Left renal cortex interstitium (tissue), 4 donors: ENCODE measurements around the gene SUPT5H. TPM values are rescaled to one million over a fixed set of nuclear protein-coding genes. Genes with fewer than 3 reads are reported as not detected.

Experiments used
- DNase-seq, 4 donors: peaks; one replicate each; pipeline ENCODE4 v3.0.0-alpha.2; 2013; ENCODE audit warnings: low read depth in 4 of 4, low spot score in 2 of 4, missing footprints in 1 of 4
- polyA plus RNA-seq, 4 donors: library from polyadenylated mRNA; unstranded; fragments of 120-200 nt; gene quantifications; one replicate each; pipeline ENCODE4 v1.2.1, GENCODE V29; 2013; ENCODE audit not compliant: insufficient read length in 4 of 4

Gene SUPT5H
- 100 to 1,000 TPM; 107 to 161 (median 145) TPM for polyA plus RNA-seq

GRCh38 chr19:39445196-39446111 lies at the start of gene SUPT5H:
SUPT5H (plus strand) TSS chr19:39445582; CDS start chr19:39445891, 309 bp downstream.
- DNase-seq = peak; percentile 85 to 95 (median 93)

- no peak for DNase-seq
Measured at GRCh38 chr19:39397360-39398296, 47.8 kb upstream of the SUPT5H start.

- no peak for DNase-seq
Measured at GRCh38 chr19:39398297-39398864, 47.0 kb upstream of the SUPT5H start.

GRCh38 chr19:39399668-39400050 lies 45.7 kb upstream of the SUPT5H start:
- no peak for DNase-seq

- DNase-seq = no peak
Measured at GRCh38 chr19:39400061-39400460, 45.3 kb upstream of the SUPT5H start.

- no peak for DNase-seq
Measured at GRCh38 chr19:39401070-39401548, 44.3 kb upstream of the SUPT5H start.

- no peak for DNase-seq
Measured at GRCh38 chr19:39401549-39402345, 43.6 kb upstream of the SUPT5H start.

- peak in 3 of 4 donors; percentile 83 to 91 (median 84) for DNase-seq
Measured at GRCh38 chr19:39402346-39403300, 42.8 kb upstream of the SUPT5H start.

GRCh38 chr19:39403331-39404312 lies 41.8 kb upstream of the SUPT5H start:
- DNase-seq = peak in 3 of 4 donors; percentile 79 to 84 (median 82)

GRCh38 chr19:39405261-39405957 lies 40.0 kb upstream of the SUPT5H start:
- no peak for DNase-seq

GRCh38 chr19:39405958-39406655 lies 39.3 kb upstream of the SUPT5H start:
- no peak for DNase-seq

GRCh38 chr19:39406656-39407409 lies 38.5 kb upstream of the SUPT5H start, which contains the start of gene ZFP36:
ZFP36 (plus strand) TSS chr19:39406847; CDS start chr19:39406905, 58 bp downstream.
- no peak for DNase-seq

GRCh38 chr19:39407410-39407659 lies 38.0 kb upstream of the SUPT5H start:
- DNase-seq = no peak

- no peak for DNase-seq
Measured at GRCh38 chr19:39407660-39408391, 37.6 kb upstream of the SUPT5H start.
